Measurements from ENCODE around the gene ARHGEF40.

ARHGEF40 gene

DNA sequence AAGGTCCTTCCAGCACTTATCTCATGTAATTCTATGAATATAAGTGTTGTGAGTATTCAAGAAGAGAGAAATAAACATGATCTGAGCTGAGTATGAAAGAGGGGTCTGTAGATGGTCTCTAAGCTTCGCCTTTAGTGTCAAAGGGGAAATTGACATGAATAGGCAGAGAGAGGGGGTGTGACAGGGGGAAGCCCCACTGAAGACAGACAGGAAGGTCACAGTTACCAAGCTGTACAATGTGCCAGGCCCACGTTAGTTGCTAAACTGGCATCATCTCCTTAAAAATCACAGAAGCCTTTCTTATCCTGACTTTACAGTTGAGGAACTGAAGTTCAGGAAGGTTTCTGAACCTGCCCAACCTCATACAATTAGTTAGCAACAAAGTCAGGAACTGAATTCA, 7.6 kb downstream of the ARHGEF40 start:
- Histone ChIP-seq H3K27me3 (no peaks in the 10 kb centered on the region), H3K4me3 (no peak overlapping the region), H3K4me1 (peaks cover 0 to 7% (median 2%) of the 10 kb centered on the region in 4 donors), H3K36me3 (peaks cover 52 to 94% (median 85%) of the 10 kb centered on the region in 3 donors), H3K27ac (no peak overlapping the region), H3K9me3 (no peaks in the 10 kb centered on the region)
- no peak for DNase-seq
- TF ChIP-seq, protein P1, sequence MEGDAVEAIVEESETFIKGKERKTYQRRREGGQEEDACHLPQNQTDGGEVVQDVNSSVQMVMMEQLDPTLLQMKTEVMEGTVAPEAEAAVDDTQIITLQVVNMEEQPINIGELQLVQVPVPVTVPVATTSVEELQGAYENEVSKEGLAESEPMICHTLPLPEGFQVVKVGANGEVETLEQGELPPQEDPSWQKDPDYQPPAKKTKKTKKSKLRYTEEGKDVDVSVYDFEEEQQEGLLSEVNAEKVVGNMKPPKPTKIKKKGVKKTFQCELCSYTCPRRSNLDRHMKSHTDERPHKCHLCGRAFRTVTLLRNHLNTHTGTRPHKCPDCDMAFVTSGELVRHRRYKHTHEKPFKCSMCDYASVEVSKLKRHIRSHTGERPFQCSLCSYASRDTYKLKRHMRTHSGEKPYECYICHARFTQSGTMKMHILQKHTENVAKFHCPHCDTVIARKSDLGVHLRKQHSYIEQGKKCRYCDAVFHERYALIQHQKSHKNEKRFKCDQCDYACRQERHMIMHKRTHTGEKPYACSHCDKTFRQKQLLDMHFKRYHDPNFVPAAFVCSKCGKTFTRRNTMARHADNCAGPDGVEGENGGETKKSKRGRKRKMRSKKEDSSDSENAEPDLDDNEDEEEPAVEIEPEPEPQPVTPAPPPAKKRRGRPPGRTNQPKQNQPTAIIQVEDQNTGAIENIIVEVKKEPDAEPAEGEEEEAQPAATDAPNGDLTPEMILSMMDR (IDR thresholded peaks at IDR 0.05) = no peak
- intact Hi-C loops (cut with DNase I; ENCODE audit: low total_unique reads) = no loop called here

DNA sequence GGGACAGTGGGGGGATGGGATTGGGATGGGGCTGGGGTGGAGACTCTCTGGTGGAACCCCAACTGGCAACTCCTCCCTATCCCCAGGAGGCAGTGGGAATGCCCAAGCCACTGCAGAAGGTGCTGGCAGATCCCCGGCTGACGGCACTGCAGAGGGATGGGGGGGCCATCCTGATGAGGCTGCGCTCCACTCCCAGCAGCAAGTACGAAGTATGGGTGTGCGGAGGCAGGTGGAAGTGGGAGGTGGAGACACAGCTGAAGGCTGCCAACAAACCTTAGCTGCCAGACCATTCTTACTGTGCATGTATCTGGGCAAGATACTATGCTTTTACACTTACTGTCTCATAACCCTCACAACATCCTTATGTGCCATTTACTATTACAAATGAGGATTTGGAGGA, 8.2 kb downstream of the ARHGEF40 start:
- intact Hi-C loops (cut with DNase I; ENCODE audit: low total_unique reads) = no loop called here
- TF ChIP-seq, protein P1 (IDR thresholded peaks at IDR 0.05) = no peak
- Histone ChIP-seq H3K27me3 (no peaks in the 10 kb centered on the region), H3K36me3 (peaks cover 55 to 100% (median 89%) of the 10 kb centered on the region in 3 donors), H3K4me3 (no peak overlapping the region), H3K27ac (no peak overlapping the region), H3K9me3 (no peaks in the 10 kb centered on the region), H3K4me1 (peaks cover 0 to 4% (median 0%) of the 10 kb centered on the region in 4 donors)
- no peak for DNase-seq

DNA sequence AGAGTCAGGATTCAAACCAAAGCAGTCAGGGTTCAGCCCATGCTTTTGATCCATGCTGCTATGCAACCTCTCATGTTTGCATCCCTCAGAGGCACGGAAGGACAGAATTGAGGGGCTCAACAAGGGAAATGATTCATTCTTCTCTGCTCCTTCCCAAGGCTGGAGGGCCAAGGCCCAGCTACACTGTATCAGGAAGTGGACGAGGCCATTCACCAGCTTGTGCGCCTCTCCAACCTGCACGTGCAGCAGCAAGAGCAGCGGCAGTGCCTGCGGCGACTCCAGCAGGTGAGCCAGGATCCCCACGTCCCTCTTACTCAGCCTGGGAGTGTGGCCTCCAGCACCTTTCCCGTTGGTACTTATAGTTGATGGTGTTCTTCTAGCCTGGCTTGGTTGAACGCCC, 8.6 kb downstream of the ARHGEF40 start:
- peaks cover 55 to 100% (median 93%) of the 10 kb centered on the region in 3 donors for H3K36me3 ChIP-seq
- DNase-seq = no peak

DNA sequence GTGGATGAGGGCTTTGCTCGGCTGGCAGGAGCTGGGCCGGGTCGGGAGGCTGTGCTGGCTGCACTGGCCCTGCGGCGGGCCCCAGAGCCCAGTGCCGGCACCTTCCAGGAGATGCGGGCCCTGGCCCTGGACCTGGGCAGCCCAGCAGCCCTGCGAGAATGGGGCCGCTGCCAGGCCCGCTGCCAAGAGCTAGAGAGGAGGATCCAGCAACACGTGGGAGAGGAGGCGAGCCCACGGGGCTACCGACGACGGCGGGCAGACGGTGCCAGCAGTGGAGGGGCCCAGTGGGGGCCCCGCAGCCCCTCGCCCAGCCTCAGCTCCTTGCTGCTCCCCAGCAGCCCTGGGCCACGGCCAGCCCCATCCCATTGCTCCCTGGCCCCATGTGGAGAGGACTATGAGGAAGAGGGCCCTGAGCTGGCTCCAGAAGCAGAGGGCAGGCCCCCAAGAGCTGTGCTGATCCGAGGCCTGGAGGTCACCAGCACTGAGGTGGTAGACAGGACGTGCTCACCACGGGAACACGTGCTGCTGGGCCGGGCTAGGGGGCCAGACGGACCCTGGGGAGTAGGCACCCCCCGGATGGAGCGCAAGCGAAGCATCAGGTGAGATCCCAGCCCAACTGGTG, 11.5 kb downstream of the ARHGEF40 start:
- H3K27ac ChIP-seq = no peak overlapping the region
- H3K4me1 ChIP-seq = no peaks in the 10 kb centered on the region
- intact Hi-C loops (cut with DNase I; ENCODE audit: low total_unique reads) = no loop called here
- H3K36me3 ChIP-seq = peaks cover 63 to 97% (median 91%) of the 10 kb centered on the region in 3 donors
- DNase-seq = no peak
- H3K9me3 ChIP-seq = no peaks in the 10 kb centered on the region
- TF ChIP-seq, protein P1 (IDR thresholded peaks at IDR 0.05) = no peak
- no peak overlapping the region for H3K4me3 ChIP-seq
- H3K27me3 ChIP-seq = no peaks in the 10 kb centered on the region

More for the DNA sequence above, 8.6 kb downstream of the ARHGEF40 start:
- Histone ChIP-seq H3K9me3 (no peaks in the 10 kb centered on the region), H3K27ac (no peak overlapping the region), H3K27me3 (no peaks in the 10 kb centered on the region), H3K4me3 (no peak overlapping the region), H3K4me1 (no peaks in the 10 kb centered on the region)
- TF ChIP-seq, protein P1 (IDR thresholded peaks at IDR 0.05) = no peak
- intact Hi-C loops (cut with DNase I; ENCODE audit: low total_unique reads) = no loop called here

DNA sequence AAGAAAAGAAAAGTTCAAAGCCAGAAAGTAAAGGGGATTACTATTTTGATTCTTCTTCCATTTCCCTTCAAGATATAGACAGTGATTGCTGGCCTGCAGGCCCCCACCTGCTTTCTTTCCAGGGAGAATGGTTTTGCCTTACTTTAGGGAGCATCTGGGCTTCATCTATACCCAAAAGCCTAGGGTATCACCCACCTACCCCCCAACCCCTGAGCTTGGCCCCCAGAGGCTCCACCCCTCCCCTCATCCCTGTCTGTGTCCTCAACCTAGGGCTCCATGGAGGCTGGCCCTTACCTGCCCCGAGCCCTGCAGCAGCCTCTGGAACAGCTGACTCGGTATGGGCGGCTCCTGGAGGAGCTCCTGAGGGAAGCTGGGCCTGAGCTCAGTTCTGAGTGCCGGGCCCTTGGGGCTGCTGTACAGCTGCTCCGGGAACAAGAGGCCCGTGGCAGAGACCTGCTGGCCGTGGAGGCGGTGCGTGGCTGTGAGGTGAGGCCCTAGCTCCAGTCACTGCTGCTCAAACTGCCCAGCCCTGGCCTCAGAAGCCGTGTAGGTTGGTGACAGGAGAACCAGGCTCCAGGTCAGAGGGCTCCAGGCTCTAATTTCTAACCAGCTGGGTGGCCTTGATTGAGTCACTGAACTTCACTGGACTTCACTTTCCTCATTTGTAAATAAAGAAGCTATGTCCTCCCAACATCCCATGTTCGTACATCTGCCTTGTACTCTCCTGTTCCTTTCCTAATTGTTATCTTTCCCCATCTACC, 13.6 kb downstream of the ARHGEF40 start:
- Histone ChIP-seq H3K4me1 (peaks cover 0 to 8% (median 0%) of the 10 kb centered on the region in 4 donors), H3K27me3 (no peaks in the 10 kb centered on the region), H3K36me3 (peaks cover 53 to 94% (median 70%) of the 10 kb centered on the region in 3 donors), H3K27ac (no peak overlapping the region), H3K9me3 (no peaks in the 10 kb centered on the region), H3K4me3 (no peak overlapping the region)
- no peak for DNase-seq
- TF ChIP-seq, protein P1 (IDR thresholded peaks at IDR 0.05) = no peak
- intact Hi-C loops (cut with DNase I; ENCODE audit: low total_unique reads) = no loop called here
